K562 (cell line): ENCODE data around the gene RPAIN. TPM values are rescaled to one million over a fixed set of nuclear protein-coding genes. Genes with fewer than 3 reads are reported as not detected.

Experiments used
- ATAC-seq: fragments of 200-7000 bp; cut with Tn5 transposase; 3 replicates; pipeline ENCODE4 v1.9.1; 2020; ENCODE audit warnings: moderate library complexity
- BruUV-seq: library from RNA; stranded (reverse); fragments of 400-500 nt; replicated peaks from 2 replicates; lab custom pipeline; 2021; lab: Mats Ljungman, UMichigan
- CTCF ChIA-PET: fragments of 300-600 bp; formaldehyde crosslinking; extraction: SDS; loops from one replicate; lab custom pipeline; 2021; ENCODE audit warnings: low intra/inter-chr PET ratio; lab: Yijun Ruan, JAX
- POLR2A ChIA-PET: fragments of 300-600, 350-650 bp; sonication (Branson Sonifier 250); formaldehyde crosslinking; extraction: SDS; loops from one replicate; lab custom pipeline; 2021; ENCODE audit warnings: antibody characterized with exemption, inconsistent platforms; lab: Yijun Ruan, JAX
- DNase-seq, 4 experiments: peaks; one replicate each; pipeline versions ENCODE4 v3.0.0 to v3.0.0-alpha.2; 2011 to 2018; ENCODE audit warnings: low spot score in 3 of 4, mixed read lengths in 3 of 4; ENCODE audit errors: extremely low read depth in 1 of 4
- FAIRE-seq: peaks from 2 replicates; lab custom pipeline; 2011; peaks lifted over from hg19 to GRCh38; lab: Jason Lieb, UNC
- H2AFZ ChIP-seq: 2 replicates; pipeline ENCODE4 v1.6.0; 2011; ENCODE audit warnings: low read depth, low read length, control low read depth, inconsistent platforms
- H3K27ac ChIP-seq: fragments of 200-600 bp; 3 replicates; pipeline ENCODE4 v1.8.0; 2011; ENCODE audit warnings: low read depth, mild to moderate bottlenecking, control low read depth, inconsistent platforms, low read length, moderate library complexity, mixed read lengths; ENCODE audit errors: extremely low read depth
- H3K27me3 ChIP-seq, 2 experiments: fragments of 300-600 bp in 1 of 2; 2 replicates in 1 of 2; 3 replicates in 1 of 2; pipeline versions ENCODE4 v1.6.0 to v1.8.0; 2011; ENCODE audit warnings: inconsistent platforms in 2 of 2, low read length in 2 of 2, mild to moderate bottlenecking in 1 of 2, mixed read lengths in 1 of 2, moderate library complexity in 1 of 2; ENCODE audit not compliant: control insufficient read depth in 2 of 2, insufficient read depth in 2 of 2
- H3K36me3 ChIP-seq: fragments of 300-600 bp; 3 replicates; pipeline ENCODE4 v1.8.0; 2011; ENCODE audit warnings: mild to moderate bottlenecking, low read length, inconsistent platforms; ENCODE audit not compliant: control insufficient read depth, insufficient read depth
- H3K4me1 ChIP-seq, 2 experiments: fragments of 200-600 bp in 1 of 2; replicated peaks in 1 of 2; 2 replicates in 1 of 2; 3 replicates in 1 of 2; pipeline versions ENCODE4 v1.5.1 to v1.8.0; 2011; ENCODE audit warnings: inconsistent platforms in 2 of 2, low read length in 2 of 2, mild to moderate bottlenecking in 1 of 2, mixed read lengths in 1 of 2, moderate library complexity in 1 of 2; ENCODE audit not compliant: control insufficient read depth in 2 of 2, insufficient read depth in 2 of 2
- H3K4me2 ChIP-seq: 2 replicates; pipeline ENCODE4 v1.6.1; 2011; ENCODE audit warnings: low read length, control low read depth, inconsistent platforms, mixed read lengths; ENCODE audit not compliant: insufficient read depth
- H3K4me3 ChIP-seq: fragments of 200-600 bp; sonication (generic), shearing (Covaris generic); 2 replicates; pipeline ENCODE4 v1.5.1; 2016; ENCODE audit warnings: control low read depth, inconsistent platforms
- H3K79me2 ChIP-seq: fragments of 200-600 bp; 3 replicates; pipeline ENCODE4 v1.8.0; 2011; ENCODE audit warnings: low read length, inconsistent platforms; ENCODE audit not compliant: control insufficient read depth, insufficient read depth
- H3K9ac ChIP-seq, 2 experiments: 2 replicates each; pipeline versions ENCODE4 v1.6.0 to v1.6.1; 2011; ENCODE audit warnings: low read depth in 2 of 2, low read length in 2 of 2, control low read depth in 1 of 2, inconsistent platforms in 1 of 2, mild to moderate bottlenecking in 1 of 2, mixed read lengths in 1 of 2; ENCODE audit not compliant: insufficient read depth in 1 of 2
- H3K9me1 ChIP-seq: one replicate; pipeline ENCODE4 v1.6.0; 2011; ENCODE audit warnings: inconsistent platforms, mild to moderate bottlenecking, low read length, moderate library complexity; ENCODE audit not compliant: control insufficient read depth, insufficient read depth
- H3K9me3 ChIP-seq: replicated peaks from 2 replicates; pipeline ENCODE4 v1.5.1; 2011; ENCODE audit warnings: low read depth, low read length, inconsistent platforms; ENCODE audit not compliant: control insufficient read depth, insufficient read depth
- H4K20me1 ChIP-seq: replicated peaks from 2 replicates; pipeline ENCODE4 v1.6.1; 2011; ENCODE audit warnings: low read length, inconsistent platforms, mixed read lengths; ENCODE audit not compliant: control insufficient read depth, insufficient read depth
- BDP1 ChIP-seq: IDR thresholded peaks from 3 replicates; pipeline ENCODE4 v1.6.1; 2011; ENCODE audit not compliant: insufficient read length, insufficient read depth
- CLOCK ChIP-seq: fragments of 250-450 bp; sonication (Bioruptor Pico); IDR thresholded peaks from 2 replicates; pipeline ENCODE4 v1.4.0; 2020; ENCODE audit warnings: mild to moderate bottlenecking, moderate library complexity, borderline replicate concordance
- HOMEZ ChIP-seq: fragments of 250-450 bp; sonication (Bioruptor Pico); IDR thresholded peaks from 2 replicates; pipeline ENCODE4 v1.4.0; 2020; ENCODE audit warnings: mild to moderate bottlenecking, moderate library complexity
- KDM2B ChIP-seq: fragments of 250-450 bp; sonication (Bioruptor Pico); IDR thresholded peaks from 2 replicates; pipeline ENCODE4 v1.8.0; 2021; ENCODE audit warnings: mild to moderate bottlenecking, moderate library complexity
- MAZ ChIP-seq, 2 experiments: fragments of 450-650 bp in 1 of 2; sonication (generic) in 1 of 2; formaldehyde crosslinking; IDR thresholded peaks in 1 of 2; conservative IDR thresholded peaks in 1 of 2; 2 replicates each; pipeline versions ENCODE4 v1.4.0 to v1.5.0; 2020; ENCODE audit warnings: mild to moderate bottlenecking in 1 of 2, missing genetic modification reagents in 1 of 2
- NELFE ChIP-seq: IDR thresholded peaks from 2 replicates; pipeline ENCODE4 v1.6.1; 2011; ENCODE audit warnings: mild to moderate bottlenecking; ENCODE audit not compliant: insufficient read depth, insufficient read length
- RBBP5 ChIP-seq: fragments of 200-600 bp; sonication (generic); IDR thresholded peaks from 2 replicates; pipeline ENCODE4 v1.6.1; 2012; ENCODE audit warnings: borderline replicate concordance, mild to moderate bottlenecking, low read length, control low read depth, inconsistent platforms; ENCODE audit not compliant: insufficient read depth, poor library complexity, severe bottlenecking
- SMAD4 ChIP-seq: fragments of 250-450 bp; sonication (Bioruptor Pico); conservative IDR thresholded peaks from 2 replicates; pipeline ENCODE4 v1.8.0; 2021; ENCODE audit warnings: inconsistent platforms, mild to moderate bottlenecking, moderate library complexity
- TCFL5 ChIP-seq: fragments of 250-450 bp; sonication (Bioruptor Pico); conservative IDR thresholded peaks from 2 replicates; pipeline ENCODE4 v1.6.1; 2021; ENCODE audit warnings: mild to moderate bottlenecking, moderate library complexity, matching md5 sums
- ZFP36 ChIP-seq: fragments of 150-350 bp; IDR thresholded peaks from 2 replicates; pipeline ENCODE4 v1.6.1; 2018; ENCODE audit warnings: low read length, low read depth; ENCODE audit not compliant: partially characterized antibody
- ZNF785 ChIP-seq: fragments of 250-450 bp; sonication (Bioruptor Pico); IDR thresholded peaks from 2 replicates; pipeline ENCODE4 v1.4.0; 2020; ENCODE audit warnings: mild to moderate bottlenecking
- WGBS: fragments of 100-300 bp; shearing (Covaris generic); methylation state at CpG from one replicate; pipeline ENCODE4 v1.1.6; 2016; ENCODE audit warnings: low coverage, mixed read lengths; ENCODE audit not compliant: insufficient coverage; ENCODE audit errors: missing lambda C conversion rate; 5-methylcytosine and 5-hydroxymethylcytosine counted together
- in situ Hi-C: fragments of 300-500 bp; cut with MboI; formaldehyde crosslinking; loops from 4 replicates; pipeline ENCODE4 v1.15.0; 2018; ENCODE audit warnings: inconsistent platforms, mixed read lengths
- intact Hi-C: fragments of 100-400 bp; cut with micrococcal nuclease; formaldehyde crosslinking; loops from 2 replicates; pipeline ENCODE4 v1.14.2; 2022
- polyA plus RNA-seq, 8 experiments: library from polyadenylated mRNA; depleted of rRNA in 4 of 8; stranded (reverse) in 5 of 8; unstranded in 3 of 8; fragments of >200 nt; fragmentation: Nextera tagmentation in 2 of 8; fragmentation: Illumina TruSeq in 1 of 8; extraction: Ambion mirVana in 2 of 8; extraction: Trizol in 1 of 8; gene quantifications; 2 replicates each; pipeline versions ENCODE4 v1.2.1 to v1.2.3, GENCODE V29; 2011 to 2014; ENCODE audit warnings: inconsistent platforms in 1 of 8, missing spikeins in 1 of 8
- total RNA-seq, 7 experiments: library from RNA; depleted of rRNA in 6 of 7; stranded (reverse); fragments of >200 nt in 6 of 7; fragmentation: Illumina TruSeq in 2 of 7; extraction: Trizol in 2 of 7; gene quantifications; 2 replicates each; pipeline versions ENCODE4 v1.2.1 to v1.2.3, GENCODE V29; 2011 to 2021; ENCODE audit warnings: low replicate concordance in 1 of 7

RPAIN gene
- total and polyA plus RNA-seq, 9 of the 15 experiments (the other 6 are each of a cell fraction or from before 2014, with no cell fraction given): 27.3 to 63.7 (median 38.5) TPM

DNA sequence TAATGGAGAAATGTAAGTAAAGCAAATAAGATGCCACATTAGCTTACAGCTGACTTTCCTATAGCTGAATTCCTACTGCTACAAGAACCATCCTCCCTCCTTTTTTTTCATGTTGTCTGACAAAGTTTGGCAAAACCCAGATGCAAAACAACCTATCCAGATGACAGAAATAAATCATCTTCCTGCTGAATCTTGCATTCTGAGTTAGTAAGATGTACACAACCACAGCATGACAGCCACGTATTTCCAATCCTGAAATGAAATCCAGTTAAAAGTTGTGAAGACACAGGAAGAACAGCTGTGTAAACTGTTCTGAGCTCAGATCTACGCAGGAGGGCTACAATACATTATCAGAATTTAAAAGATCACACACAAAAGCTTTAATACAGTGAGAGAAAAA is 53.9 kb downstream of the RPAIN start:
- in situ Hi-C loops (no loop called here), intact Hi-C loops (no loop called here)
- ATAC-seq (no peak), DNase-seq (no peak), FAIRE-seq (no peak)
- H3K27ac ChIP-seq: no peak overlapping the region
- no peaks in the 10 kb centered on the region for H3K9me3 ChIP-seq
- H4K20me1 ChIP-seq: no peaks in the 10 kb centered on the region
- no peaks in the 10 kb centered on the region for H3K79me2 ChIP-seq
- POLR2A ChIA-PET: interaction anchor here (1.6 kb wide), 1 partner anchor 11 kb away, joined by 7 read pairs; no protein-coding TSS in a partner anchor
- no TSS peak for BruUV-seq
- CTCF ChIA-PET: no interaction called here
- H3K4me3 ChIP-seq: no peak overlapping the region
- H3K27me3 ChIP-seq: no peaks in the 10 kb centered on the region
- no peaks in the 10 kb centered on the region for H3K9me1 ChIP-seq
- H3K4me2 ChIP-seq: no peak overlapping the region
- H2AFZ ChIP-seq: no peak overlapping the region
- peaks cover 0 to 2% of the 10 kb centered on the region in 2 experiments; a peak in 1 of 5 replicates for H3K4me1 ChIP-seq
- peaks cover 47% of the 10 kb centered on the region for H3K36me3 ChIP-seq
- 93% methylated on average over 2 of the region's 2 CpGs for WGBS
- H3K9ac ChIP-seq: no peak overlapping the region
- TF ChIP-seq TCFL5 (CRISPR knock-in tag): no peak
- TF ChIP-seq KDM2B: no peak
- TF ChIP-seq NELFE: no peak
- no peak for TF ChIP-seq ZNF785 (CRISPR knock-in tag)
- TF ChIP-seq MAZ (CRISPR knock-in tag; conservative IDR thresholded peaks at IDR 0.05 in 1 of 2, IDR thresholded peaks at IDR 0.05 in 1 of 2): no peak
- TF ChIP-seq HOMEZ (CRISPR knock-in tag): no peak
- TF ChIP-seq CLOCK (CRISPR knock-in tag): no peak
- no peak for TF ChIP-seq ZFP36
- TF ChIP-seq RBBP5: no peak
- TF ChIP-seq SMAD4 (CRISPR knock-in tag): no peak
- no peak for TF ChIP-seq BDP1
